Measurements from ENCODE around the gene MAGI2. TPM values are rescaled to one million over a fixed set of nuclear protein-coding genes. Genes with fewer than 3 reads are reported as not detected.

The MAGI2 gene
- total and polyA plus RNA-seq, 2 donors from 2014 or later = 4.4 to 9.0 TPM

- Histone ChIP-seq H3K4me1 (ENCODE audit: control insufficient read depth in 2 of 3, insufficient read depth in 2 of 3, low read depth in 1 of 3, low read length in 3 of 3) (no peaks in the 10 kb centered on the region), H3K9me3 (ENCODE audit: control insufficient read depth in 2 of 3, insufficient read depth in 1 of 3, low read length in 3 of 3) (no peaks in the 10 kb centered on the region), H3K9ac (ENCODE audit: low read length in 3 of 3) (no peak overlapping the region), H3K27ac (ENCODE audit: low read depth in 2 of 2, low read length in 2 of 2) (no peak overlapping the region), H3K4me3 (ENCODE audit: low read length in 3 of 3) (no peak overlapping the region), H3K36me3 (ENCODE audit: control insufficient read depth in 2 of 3, insufficient read depth in 3 of 3, low read length in 3 of 3) (no peaks in the 10 kb centered on the region), H3K27me3 (ENCODE audit: control insufficient read depth, insufficient read depth, low read length) (no peaks in the 10 kb centered on the region)
- intact Hi-C loops (cut with DNase I) = no loop called here
- no peak for FAIRE-seq
- TF ChIP-seq, protein P1, sequence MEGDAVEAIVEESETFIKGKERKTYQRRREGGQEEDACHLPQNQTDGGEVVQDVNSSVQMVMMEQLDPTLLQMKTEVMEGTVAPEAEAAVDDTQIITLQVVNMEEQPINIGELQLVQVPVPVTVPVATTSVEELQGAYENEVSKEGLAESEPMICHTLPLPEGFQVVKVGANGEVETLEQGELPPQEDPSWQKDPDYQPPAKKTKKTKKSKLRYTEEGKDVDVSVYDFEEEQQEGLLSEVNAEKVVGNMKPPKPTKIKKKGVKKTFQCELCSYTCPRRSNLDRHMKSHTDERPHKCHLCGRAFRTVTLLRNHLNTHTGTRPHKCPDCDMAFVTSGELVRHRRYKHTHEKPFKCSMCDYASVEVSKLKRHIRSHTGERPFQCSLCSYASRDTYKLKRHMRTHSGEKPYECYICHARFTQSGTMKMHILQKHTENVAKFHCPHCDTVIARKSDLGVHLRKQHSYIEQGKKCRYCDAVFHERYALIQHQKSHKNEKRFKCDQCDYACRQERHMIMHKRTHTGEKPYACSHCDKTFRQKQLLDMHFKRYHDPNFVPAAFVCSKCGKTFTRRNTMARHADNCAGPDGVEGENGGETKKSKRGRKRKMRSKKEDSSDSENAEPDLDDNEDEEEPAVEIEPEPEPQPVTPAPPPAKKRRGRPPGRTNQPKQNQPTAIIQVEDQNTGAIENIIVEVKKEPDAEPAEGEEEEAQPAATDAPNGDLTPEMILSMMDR (IDR thresholded peaks at IDR 0.05; ENCODE audit: borderline replicate concordance, extremely low read depth, insufficient read depth) = no peak
- no peak for DNase-seq
These were observed 48.1 kb downstream of the MAGI2 start for GRCh38 chr7:79405368-79405767.

DNA sequence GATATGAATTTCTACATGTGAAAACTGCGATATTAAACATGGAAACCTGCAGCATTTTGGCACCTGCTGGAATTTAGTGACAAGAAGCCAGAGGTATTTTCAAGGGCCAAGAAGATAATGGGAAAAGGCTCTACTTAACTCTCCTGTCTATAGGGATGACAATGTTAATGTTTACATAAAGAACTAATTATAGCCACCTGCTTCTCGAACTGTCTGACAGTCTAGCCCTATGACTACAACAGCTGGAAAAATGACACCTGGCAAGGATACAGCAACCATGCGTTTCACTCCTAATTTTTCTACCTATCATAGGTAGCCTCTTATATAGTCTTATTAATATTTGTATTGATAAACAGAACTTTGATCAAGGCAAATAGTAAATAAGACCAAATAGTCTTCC, 49.6 kb downstream of the MAGI2 start:
- no peaks in the 10 kb centered on the region for H3K27me3 ChIP-seq (ENCODE audit: control insufficient read depth, insufficient read depth, low read length)
- no peak overlapping the region for H3K9ac ChIP-seq (ENCODE audit: low read length in 3 of 3)
- H3K27ac ChIP-seq (ENCODE audit: low read depth in 2 of 2, low read length in 2 of 2) = no peak overlapping the region
- FAIRE-seq (no peak), DNase-seq (peak in 1 of 5 donors; percentile 8)
- H3K4me1 ChIP-seq (ENCODE audit: control insufficient read depth in 2 of 3, insufficient read depth in 2 of 3, low read depth in 1 of 3, low read length in 3 of 3) = no peaks in the 10 kb centered on the region
- H3K36me3 ChIP-seq (ENCODE audit: control insufficient read depth in 2 of 3, insufficient read depth in 3 of 3, low read length in 3 of 3) = no peaks in the 10 kb centered on the region
- TF ChIP-seq, protein P1 (IDR thresholded peaks at IDR 0.05; ENCODE audit: borderline replicate concordance, extremely low read depth, insufficient read depth) = no peak
- no peak overlapping the region for H3K4me3 ChIP-seq (ENCODE audit: low read length in 3 of 3)
- H3K9me3 ChIP-seq (ENCODE audit: control insufficient read depth in 2 of 3, insufficient read depth in 1 of 3, low read length in 3 of 3) = no peaks in the 10 kb centered on the region
- intact Hi-C loops (cut with DNase I) = no loop called here

DNA sequence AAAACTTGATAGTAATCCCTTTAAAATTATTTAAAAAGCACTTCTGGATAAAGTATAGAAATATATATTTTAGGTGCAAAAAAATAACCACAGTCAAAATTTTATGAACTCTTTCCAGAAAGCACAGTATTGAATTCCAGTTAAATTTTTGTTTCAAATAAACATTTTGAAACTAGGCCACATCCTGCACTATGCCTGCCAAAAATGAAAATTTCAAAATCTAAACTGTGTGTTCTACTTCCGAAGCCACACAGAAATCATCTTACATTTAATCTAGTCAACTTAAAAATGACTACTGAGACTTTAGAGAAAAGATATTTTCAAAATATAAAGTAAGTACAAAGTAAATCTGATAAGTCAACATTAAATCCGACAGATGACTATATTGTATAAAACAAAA, 50.0 kb downstream of the MAGI2 start:
- intact Hi-C loops (cut with DNase I) = no loop called here
- DNase-seq = no peak
- TF ChIP-seq, protein P1 (IDR thresholded peaks at IDR 0.05; ENCODE audit: borderline replicate concordance, extremely low read depth, insufficient read depth) = no peak
- Histone ChIP-seq H3K27me3 (ENCODE audit: control insufficient read depth, insufficient read depth, low read length) (no peaks in the 10 kb centered on the region), H3K27ac (ENCODE audit: low read depth in 2 of 2, low read length in 2 of 2) (no peak overlapping the region), H3K36me3 (ENCODE audit: control insufficient read depth in 2 of 3, insufficient read depth in 3 of 3, low read length in 3 of 3) (no peaks in the 10 kb centered on the region), H3K4me3 (ENCODE audit: low read length in 3 of 3) (no peak overlapping the region), H3K4me1 (ENCODE audit: control insufficient read depth in 2 of 3, insufficient read depth in 2 of 3, low read depth in 1 of 3, low read length in 3 of 3) (no peaks in the 10 kb centered on the region), H3K9me3 (ENCODE audit: control insufficient read depth in 2 of 3, insufficient read depth in 1 of 3, low read length in 3 of 3) (no peaks in the 10 kb centered on the region), H3K9ac (ENCODE audit: low read length in 3 of 3) (no peak overlapping the region)
- no peak for FAIRE-seq

GRCh38 chr7:79401254-79401653, 52.2 kb downstream of the MAGI2 start:
- no peak overlapping the region for H3K9ac ChIP-seq (ENCODE audit: low read length in 3 of 3)
- H3K9me3 ChIP-seq (ENCODE audit: control insufficient read depth in 2 of 3, insufficient read depth in 1 of 3, low read length in 3 of 3) = no peaks in the 10 kb centered on the region
- TF ChIP-seq, protein P1 (IDR thresholded peaks at IDR 0.05; ENCODE audit: borderline replicate concordance, extremely low read depth, insufficient read depth) = no peak
- no peak for FAIRE-seq
- no peaks in the 10 kb centered on the region for H3K4me1 ChIP-seq (ENCODE audit: control insufficient read depth in 2 of 3, insufficient read depth in 2 of 3, low read depth in 1 of 3, low read length in 3 of 3)
- intact Hi-C loops (cut with DNase I) = no loop called here
- no peak overlapping the region for H3K27ac ChIP-seq (ENCODE audit: low read depth in 2 of 2, low read length in 2 of 2)
- no peaks in the 10 kb centered on the region for H3K27me3 ChIP-seq (ENCODE audit: control insufficient read depth, insufficient read depth, low read length)
- DNase-seq = peak in 2 of 5 donors; percentile 37 to 49
- H3K36me3 ChIP-seq (ENCODE audit: control insufficient read depth in 2 of 3, insufficient read depth in 3 of 3, low read length in 3 of 3) = no peaks in the 10 kb centered on the region
- no peak overlapping the region for H3K4me3 ChIP-seq (ENCODE audit: low read length in 3 of 3)
